K562 (cell line): ENCODE results near the gene PSMB11. TPM values are rescaled to one million over a fixed set of nuclear protein-coding genes. Genes with fewer than 3 reads are reported as not detected.

Source experiments
- ARID1B ChIP-seq: fragments of 450-650 bp; IDR thresholded peaks from 2 replicates; pipeline ENCODE4 v1.6.1; 2016; ENCODE audit warnings: antibody characterized with exemption, mild to moderate bottlenecking, inconsistent platforms
- ASH1L ChIP-seq: fragments of 450-650 bp; IDR thresholded peaks from 2 replicates; pipeline ENCODE4 v1.6.1; 2018; ENCODE audit warnings: borderline replicate concordance, mild to moderate bottlenecking, low read depth; ENCODE audit not compliant: partially characterized antibody
- CREBBP ChIP-seq: IDR thresholded peaks from one replicate; pipeline ENCODE4 v1.6.1; 2012; ENCODE audit warnings: low read depth, mild to moderate bottlenecking, control low read depth, inconsistent platforms, low read length
- ESRRA ChIP-seq: fragments of 450-650 bp; IDR thresholded peaks from 2 replicates; pipeline ENCODE4 v1.6.1; 2014; ENCODE audit warnings: low read depth, mild to moderate bottlenecking, moderate library complexity, borderline replicate concordance
- HCFC1 ChIP-seq: IDR thresholded peaks from 2 replicates; pipeline ENCODE4 v1.6.1; 2012; ENCODE audit warnings: low read depth, low read length, improper control_type of control experiment
- HDAC3 ChIP-seq: fragments of 450-650 bp; IDR thresholded peaks from 2 replicates; pipeline ENCODE4 v1.6.1; 2018; ENCODE audit warnings: borderline replicate concordance, mild to moderate bottlenecking, moderate library complexity; ENCODE audit not compliant: partially characterized antibody
- HMG20B ChIP-seq: fragments of 250-450 bp; sonication (Bioruptor Pico); IDR thresholded peaks from 2 replicates; pipeline ENCODE4 v1.5.0; 2021; ENCODE audit warnings: mild to moderate bottlenecking
- KAT2B ChIP-seq: IDR thresholded peaks from one replicate; pipeline ENCODE4 v1.6.1; 2012; ENCODE audit warnings: low read depth, mild to moderate bottlenecking, control low read depth, inconsistent platforms, low read length, moderate library complexity
- NR2C1 ChIP-seq, 2 experiments: fragments of 450-650 bp; IDR thresholded peaks; 2 replicates each; pipeline ENCODE4 v1.6.1; 2017; ENCODE audit warnings: mild to moderate bottlenecking in 2 of 2, antibody characterized with exemption in 1 of 2, inconsistent platforms in 1 of 2, missing compliant biosample characterization in 1 of 2, missing genetic modification characterization in 1 of 2
- PATZ1 ChIP-seq: fragments of 250-450 bp; sonication (Bioruptor Pico); IDR thresholded peaks from 2 replicates; pipeline ENCODE4 v1.5.0; 2020; ENCODE audit warnings: mild to moderate bottlenecking, borderline replicate concordance
- PURB ChIP-seq: sonication (generic); formaldehyde crosslinking; IDR thresholded peaks from 2 replicates; pipeline ENCODE4 v1.9.0; 2021; ENCODE audit warnings: low read depth, mild to moderate bottlenecking, missing genetic modification reagents
- STAG1 ChIP-seq: sonication (generic); formaldehyde crosslinking; IDR thresholded peaks from 2 replicates; pipeline ENCODE4 v1.5.0; 2020; ENCODE audit warnings: missing genetic modification reagents, borderline replicate concordance
- XRCC5 ChIP-seq: fragments of 200-400 bp; formaldehyde crosslinking; IDR thresholded peaks from 2 replicates; pipeline ENCODE4 v1.6.1; 2017; ENCODE audit warnings: low read depth, mild to moderate bottlenecking, low read length
- ZBTB34 ChIP-seq: fragments of 250-450 bp; sonication (Bioruptor Pico); IDR thresholded peaks from 2 replicates; pipeline ENCODE4 v1.8.0; 2021; ENCODE audit warnings: mild to moderate bottlenecking, moderate library complexity
- ZEB2 ChIP-seq: fragments of 450-650 bp; IDR thresholded peaks from 2 replicates; pipeline ENCODE4 v1.6.1; 2016
- ZNF184 ChIP-seq: sonication (generic); formaldehyde crosslinking; IDR thresholded peaks from 2 replicates; pipeline ENCODE4 v1.5.0; 2020; ENCODE audit warnings: missing genetic modification reagents
- ZNF398 ChIP-seq: fragments of 250-450 bp; sonication (Bioruptor Pico); IDR thresholded peaks from 2 replicates; pipeline ENCODE4 v1.8.0; 2021; ENCODE audit warnings: moderate library complexity, mild to moderate bottlenecking, inconsistent platforms
- ZNF707 ChIP-seq: fragments of 250-450 bp; sonication (Bioruptor Pico); conservative IDR thresholded peaks from 2 replicates; pipeline ENCODE4 v1.8.0; 2022; ENCODE audit warnings: inconsistent platforms, mild to moderate bottlenecking, moderate library complexity
- polyA plus RNA-seq, 8 experiments: library from polyadenylated mRNA; depleted of rRNA in 4 of 8; stranded (reverse) in 5 of 8; unstranded in 3 of 8; fragments of >200 nt; fragmentation: Nextera tagmentation in 2 of 8; fragmentation: Illumina TruSeq in 1 of 8; extraction: Ambion mirVana in 2 of 8; extraction: Trizol in 1 of 8; gene quantifications; 2 replicates each; pipeline versions ENCODE4 v1.2.1 to v1.2.3, GENCODE V29; 2011 to 2014; ENCODE audit warnings: inconsistent platforms in 1 of 8, missing spikeins in 1 of 8
- total RNA-seq, 7 experiments: library from RNA; depleted of rRNA in 6 of 7; stranded (reverse); fragments of >200 nt in 6 of 7; fragmentation: Illumina TruSeq in 2 of 7; extraction: Trizol in 2 of 7; gene quantifications; 2 replicates each; pipeline versions ENCODE4 v1.2.1 to v1.2.3, GENCODE V29; 2011 to 2021; ENCODE audit warnings: low replicate concordance in 1 of 7

The PSMB11 gene
- total and polyA plus RNA-seq, 9 of the 15 experiments (the other 6 are each of a cell fraction or from before 2014, with no cell fraction given) = not detected

- TF ChIP-seq PATZ1 (CRISPR knock-in tag) (no peak), HDAC3 (peak; percentile 45), ASH1L (no peak), KAT2B (peak; percentile 81), ARID1B (0 out of 2 replicates have a peak, but pooled peaks have one; percentile 19), HMG20B (no peak), ZBTB34 (CRISPR knock-in tag) (no peak), ZNF707 (CRISPR knock-in tag) (no peak), HCFC1 (peak; percentile 43; the same call in 1 of the 2 replicates), ZNF398 (CRISPR knock-in tag) (no peak), NR2C1 (IDR thresholded peaks at IDR 0.05) (no peak), NR2C1 (tag; IDR thresholded peaks at IDR 0.05) (0 out of 2 replicates have a peak, but pooled peaks have one; percentile 20), ESRRA (0 out of 2 replicates have a peak, but pooled peaks have one; percentile 12), ZNF184 (CRISPR knock-in tag) (no peak), ZEB2 (no peak), PURB (no peak), STAG1 (CRISPR knock-in tag) (peak; percentile 61; the same call in 1 of the 2 replicates), CREBBP (no peak), XRCC5 (peak; percentile 79; the same call in 1 of the 2 replicates)
These were observed 26.9 kb downstream of the PSMB11 start (continued) for GRCh38 chr14:23068789-23069412.
